GM18505 (cell line): ENCODE results near the gene PAX1.

ENCODE experiments used
- ATAC-seq: cut with Tn5 transposase; IDR thresholded peaks from one replicate; pipeline ENCODE4 v1.9.1; 2021; ENCODE audit not compliant: unreplicated experiment
- POLR2A ChIP-seq: IDR thresholded peaks from 4 replicates; pipeline ENCODE4 v1.6.1; 2011; ENCODE audit warnings: borderline replicate concordance; ENCODE audit not compliant: insufficient read depth, insufficient read length; ENCODE audit errors: extremely low read depth

PAX1 gene

GRCh38 chr20:21685981-21686380, 19.5 kb upstream of the PAX1 start:
- TF ChIP-seq POLR2A = no peak
- no peak for ATAC-seq

DNA sequence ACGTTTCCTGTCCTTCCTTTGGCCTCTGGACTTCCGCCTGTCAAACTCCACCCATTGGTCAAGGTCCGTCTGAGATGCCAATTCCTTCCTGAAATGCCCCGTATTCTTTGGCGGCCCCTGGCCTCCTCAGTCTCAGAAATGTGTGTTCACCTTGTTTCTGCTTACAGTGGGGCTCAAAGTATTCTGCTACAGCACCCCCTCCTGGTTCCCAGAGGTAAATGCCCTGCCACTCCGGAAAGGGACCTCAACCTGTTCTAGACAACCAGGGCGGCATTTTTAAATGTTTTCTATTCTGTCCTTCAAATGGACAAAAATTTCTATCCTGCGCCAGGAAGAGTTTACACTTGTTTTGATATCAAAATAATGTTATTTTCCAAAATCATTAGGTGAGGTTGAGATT, 12.1 kb upstream of the PAX1 start:
- no peak for TF ChIP-seq POLR2A
- ATAC-seq = no peak

DNA sequence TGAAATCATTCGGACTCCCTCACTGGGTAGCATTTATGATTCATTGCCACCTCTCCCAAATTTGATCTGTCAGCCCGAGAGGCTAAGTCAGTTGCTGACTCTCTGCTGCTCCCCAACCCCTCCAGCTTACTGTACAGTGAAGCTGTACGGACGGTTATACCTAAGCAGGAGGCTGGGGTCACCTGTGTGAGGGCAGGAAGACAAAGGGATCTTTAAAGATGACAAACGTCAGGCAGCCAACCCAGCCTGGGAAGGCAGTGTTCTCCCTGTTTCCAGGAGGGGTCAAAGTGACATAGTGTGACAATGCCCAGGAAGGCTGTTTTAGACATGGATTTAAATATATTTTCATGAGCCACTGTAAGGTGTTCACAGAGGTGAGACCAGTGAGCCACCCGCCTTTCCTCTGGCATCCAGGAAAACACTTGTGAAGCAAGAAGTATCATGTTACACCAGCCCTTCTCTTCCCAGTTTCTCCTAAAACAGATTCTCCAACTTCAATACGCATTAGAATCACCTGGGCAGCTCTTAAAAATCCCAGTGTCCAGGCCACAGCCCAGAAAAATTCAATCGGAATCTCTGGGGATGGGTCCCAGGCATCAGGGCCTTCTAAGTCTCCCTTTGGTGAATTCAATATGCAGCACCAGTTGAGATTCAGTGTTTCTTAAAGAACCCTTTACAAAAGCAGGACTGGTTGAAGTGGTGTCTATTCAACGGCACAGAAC, 6.8 kb upstream of the PAX1 start:
- no peak for TF ChIP-seq POLR2A
- ATAC-seq = no peak

DNA sequence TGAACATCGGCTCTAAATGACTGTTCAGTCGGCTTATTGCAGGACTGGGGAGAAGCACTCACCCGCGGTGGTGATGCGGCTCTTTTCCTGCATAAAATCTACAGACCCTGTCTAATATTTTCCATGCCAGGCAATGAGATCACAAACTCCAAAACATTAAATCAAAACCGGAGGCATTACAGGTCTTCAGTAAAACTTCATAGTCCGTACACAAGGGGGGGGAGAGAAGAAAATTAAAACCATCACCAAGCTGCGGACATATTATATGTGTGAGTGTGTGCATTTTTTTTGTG, 6.3 kb upstream of the PAX1 start:
- TF ChIP-seq POLR2A = no peak
- ATAC-seq = no peak

- ATAC-seq = no peak
Observed at GRCh38 chr20:21701171-21701876, 4.1 kb upstream of the PAX1 start.

GRCh38 chr20:21702016-21702415, 3.4 kb upstream of the PAX1 start:
- no peak for TF ChIP-seq POLR2A
- no peak for ATAC-seq

More at GRCh38 chr20:21701171-21701876, 4.1 kb upstream of the PAX1 start:
- no peak for TF ChIP-seq POLR2A

DNA sequence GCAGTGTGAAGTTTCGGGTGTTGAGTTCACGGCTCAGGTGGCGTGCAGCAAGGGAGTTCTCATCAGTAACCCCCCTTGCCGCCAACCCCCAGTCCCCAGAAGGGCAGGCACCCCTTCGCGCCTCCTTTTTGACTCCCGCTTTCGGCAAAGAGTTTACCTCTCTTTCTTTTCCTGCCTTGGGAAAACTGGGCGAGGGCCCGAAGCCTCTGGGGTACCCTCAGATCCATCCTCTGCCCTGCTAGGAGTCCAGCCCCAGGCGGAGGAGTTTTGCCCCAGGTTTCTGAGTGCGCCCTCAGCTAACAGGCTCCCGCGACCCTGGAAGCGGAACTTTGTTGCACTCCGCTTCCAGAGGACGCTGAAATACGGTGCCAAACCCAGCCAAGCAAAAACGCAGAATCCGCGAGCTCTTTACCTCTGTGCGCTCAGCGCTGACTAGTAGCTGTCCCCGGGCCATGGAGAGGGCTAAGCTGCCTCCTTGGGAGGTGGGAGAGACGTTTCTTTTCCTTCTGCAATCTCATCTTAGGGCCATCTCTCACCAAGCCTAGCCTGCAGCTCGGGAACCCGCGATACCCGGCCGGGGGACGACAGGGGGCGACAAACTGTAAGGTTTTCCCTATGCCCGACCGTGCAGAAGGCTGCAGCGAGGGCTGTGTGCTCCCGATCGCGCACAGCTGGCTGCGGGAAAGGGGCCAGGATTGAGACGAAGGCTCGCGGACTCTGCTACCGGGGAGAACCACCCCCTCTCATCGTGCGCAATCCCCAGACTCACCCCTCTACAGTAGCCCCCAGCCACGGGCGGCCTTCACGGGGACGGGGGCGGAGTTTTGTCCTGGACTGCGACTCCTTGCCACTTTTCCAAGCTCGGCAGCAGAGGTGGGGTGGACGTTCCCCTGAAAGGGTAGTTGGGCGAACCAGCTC, 2.7 kb upstream of the PAX1 start:
- TF ChIP-seq POLR2A = no peak
- ATAC-seq = no peak

- ATAC-seq = no peak
- TF ChIP-seq POLR2A = no peak
Observed at GRCh38 chr20:21703717-21704407, 1.6 kb upstream of the PAX1 start.

GRCh38 chr20:21704408-21705385, 767 bp upstream of the PAX1 start:
- TF ChIP-seq POLR2A = no peak

DNA sequence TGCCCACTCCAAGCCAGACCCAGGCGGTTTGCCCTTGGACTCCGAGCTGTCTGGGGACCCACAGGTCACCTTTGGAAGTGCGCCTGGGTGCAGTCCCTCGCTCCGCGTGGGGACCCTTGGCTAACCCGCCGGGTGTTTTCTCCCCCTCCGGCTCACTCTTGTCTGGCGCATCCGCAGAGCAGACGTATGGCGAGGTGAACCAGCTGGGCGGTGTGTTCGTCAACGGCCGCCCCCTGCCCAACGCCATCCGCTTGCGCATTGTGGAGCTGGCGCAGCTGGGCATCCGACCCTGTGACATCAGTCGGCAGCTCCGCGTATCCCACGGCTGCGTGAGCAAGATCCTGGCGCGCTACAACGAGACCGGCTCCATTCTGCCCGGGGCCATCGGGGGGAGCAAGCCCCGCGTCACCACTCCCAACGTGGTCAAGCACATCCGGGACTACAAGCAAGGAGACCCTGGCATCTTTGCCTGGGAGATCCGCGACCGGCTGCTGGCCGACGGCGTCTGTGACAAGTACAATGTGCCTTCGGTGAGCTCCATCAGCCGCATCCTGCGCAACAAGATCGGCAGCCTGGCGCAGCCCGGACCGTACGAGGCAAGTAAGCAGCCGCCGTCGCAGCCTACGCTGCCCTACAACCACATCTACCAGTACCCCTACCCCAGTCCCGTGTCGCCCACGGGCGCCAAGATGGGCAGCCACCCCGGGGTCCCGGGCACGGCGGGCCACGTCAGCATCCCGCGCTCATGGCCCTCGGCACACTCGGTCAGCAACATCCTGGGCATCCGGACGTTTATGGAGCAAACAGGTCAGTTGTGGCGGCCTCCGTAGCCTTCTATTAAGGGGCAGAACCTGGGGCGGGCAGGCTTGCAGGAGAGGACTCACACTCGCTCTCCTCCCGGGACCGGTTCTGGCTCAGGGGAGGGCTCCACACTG, 1.1 kb downstream of the PAX1 start:
- TF ChIP-seq POLR2A = no peak
- no peak for ATAC-seq

More at GRCh38 chr20:21704408-21705385, 767 bp upstream of the PAX1 start:
- ATAC-seq = no peak

GRCh38 chr20:21707267-21707666, 1.8 kb downstream of the PAX1 start:
- no peak for ATAC-seq
- TF ChIP-seq POLR2A = no peak
